ENCODE measurements around the gene GAPDH. TPM values are rescaled to one million over a fixed set of nuclear protein-coding genes. Genes with fewer than 3 reads are reported as not detected.

The GAPDH gene
- polyA plus RNA-seq, 5 donors: 1,481 to 1,953 (median 1,592) TPM

- DNase-seq: no peak
Observed at GRCh38 chr12:6526766-6527525, 7.4 kb upstream of the GAPDH start.

GRCh38 chr12:6527711-6528110 lies 6.6 kb upstream of the GAPDH start:
- DNase-seq: no peak

GRCh38 chr12:6528539-6529235 lies 5.6 kb upstream of the GAPDH start:
- no peak for DNase-seq

- DNase-seq: no peak
Observed at GRCh38 chr12:6529291-6529737, 5.0 kb upstream of the GAPDH start.

GRCh38 chr12:6530576-6531260 lies 3.6 kb upstream of the GAPDH start:
- DNase-seq: no peak

- DNase-seq: peak in 1 of 2 donors; percentile 42
Observed at GRCh38 chr12:6532051-6532926, 2.0 kb upstream of the GAPDH start.

- peak in 1 of 2 donors; percentile 72 for DNase-seq
Observed at GRCh38 chr12:6532927-6533652, 1.2 kb upstream of the GAPDH start.

- DNase-seq: peak in 1 of 2 donors; percentile 84
Observed at GRCh38 chr12:6533653-6533922, 729 bp upstream of the GAPDH start.

- DNase-seq: no peak
Observed at GRCh38 chr12:6534695-6534944, 303 bp downstream of the GAPDH start.

- peak; percentile 52 to 59 for DNase-seq
Observed at GRCh38 chr12:6534945-6535696, 804 bp downstream of the GAPDH start.

- no peak for DNase-seq
Observed at GRCh38 chr12:6535697-6535946, 1.3 kb downstream of the GAPDH start.

GRCh38 chr12:6535960-6536847 lies 1.9 kb downstream of the GAPDH start:
- no peak for DNase-seq

GRCh38 chr12:6536894-6537579 lies 2.7 kb downstream of the GAPDH start:
- DNase-seq: no peak

- peak; percentile 54 to 68 for DNase-seq
Observed at GRCh38 chr12:6537580-6538419, 3.5 kb downstream of the GAPDH start.

- DNase-seq: no peak
Observed at GRCh38 chr12:6538420-6539313, 4.3 kb downstream of the GAPDH start.

GRCh38 chr12:6539314-6539682 lies 5.0 kb downstream of the GAPDH start:
- no peak for DNase-seq

- DNase-seq: no peak
Observed at GRCh38 chr12:6539707-6540134, 5.4 kb downstream of the GAPDH start.
